K562 (cell line): ENCODE data around the gene TOM1L2. TPM values are rescaled to one million over a fixed set of nuclear protein-coding genes. Genes with fewer than 3 reads are reported as not detected.

Experiments used
- ATAC-seq: fragments of 200-7000 bp; cut with Tn5 transposase; 3 replicates; pipeline ENCODE4 v1.9.1; 2020; ENCODE audit warnings: moderate library complexity
- BruUV-seq: library from RNA; stranded (reverse); fragments of 400-500 nt; replicated peaks from 2 replicates; lab custom pipeline; 2021; lab: Mats Ljungman, UMichigan
- CTCF ChIA-PET: fragments of 300-600 bp; formaldehyde crosslinking; extraction: SDS; loops from one replicate; lab custom pipeline; 2021; ENCODE audit warnings: low intra/inter-chr PET ratio; lab: Yijun Ruan, JAX
- POLR2A ChIA-PET: fragments of 300-600, 350-650 bp; sonication (Branson Sonifier 250); formaldehyde crosslinking; extraction: SDS; loops from one replicate; lab custom pipeline; 2021; ENCODE audit warnings: antibody characterized with exemption, inconsistent platforms; lab: Yijun Ruan, JAX
- DNase-seq, 4 experiments: peaks; one replicate each; pipeline versions ENCODE4 v3.0.0 to v3.0.0-alpha.2; 2011 to 2018; ENCODE audit warnings: low spot score in 3 of 4, mixed read lengths in 3 of 4; ENCODE audit errors: extremely low read depth in 1 of 4
- FAIRE-seq: peaks from 2 replicates; lab custom pipeline; 2011; peaks lifted over from hg19 to GRCh38; lab: Jason Lieb, UNC
- H2AFZ ChIP-seq: 2 replicates; pipeline ENCODE4 v1.6.0; 2011; ENCODE audit warnings: low read depth, low read length, control low read depth, inconsistent platforms
- H3K27ac ChIP-seq: fragments of 200-600 bp; 3 replicates; pipeline ENCODE4 v1.8.0; 2011; ENCODE audit warnings: low read depth, mild to moderate bottlenecking, control low read depth, inconsistent platforms, low read length, moderate library complexity, mixed read lengths; ENCODE audit errors: extremely low read depth
- H3K27me3 ChIP-seq, 2 experiments: fragments of 300-600 bp in 1 of 2; 2 replicates in 1 of 2; 3 replicates in 1 of 2; pipeline versions ENCODE4 v1.6.0 to v1.8.0; 2011; ENCODE audit warnings: inconsistent platforms in 2 of 2, low read length in 2 of 2, mild to moderate bottlenecking in 1 of 2, mixed read lengths in 1 of 2, moderate library complexity in 1 of 2; ENCODE audit not compliant: control insufficient read depth in 2 of 2, insufficient read depth in 2 of 2
- H3K36me3 ChIP-seq: fragments of 300-600 bp; 3 replicates; pipeline ENCODE4 v1.8.0; 2011; ENCODE audit warnings: mild to moderate bottlenecking, low read length, inconsistent platforms; ENCODE audit not compliant: control insufficient read depth, insufficient read depth
- H3K4me1 ChIP-seq, 2 experiments: fragments of 200-600 bp in 1 of 2; replicated peaks in 1 of 2; 2 replicates in 1 of 2; 3 replicates in 1 of 2; pipeline versions ENCODE4 v1.5.1 to v1.8.0; 2011; ENCODE audit warnings: inconsistent platforms in 2 of 2, low read length in 2 of 2, mild to moderate bottlenecking in 1 of 2, mixed read lengths in 1 of 2, moderate library complexity in 1 of 2; ENCODE audit not compliant: control insufficient read depth in 2 of 2, insufficient read depth in 2 of 2
- H3K4me2 ChIP-seq: 2 replicates; pipeline ENCODE4 v1.6.1; 2011; ENCODE audit warnings: low read length, control low read depth, inconsistent platforms, mixed read lengths; ENCODE audit not compliant: insufficient read depth
- H3K4me3 ChIP-seq: fragments of 200-600 bp; sonication (generic), shearing (Covaris generic); 2 replicates; pipeline ENCODE4 v1.5.1; 2016; ENCODE audit warnings: control low read depth, inconsistent platforms
- H3K79me2 ChIP-seq: fragments of 200-600 bp; 3 replicates; pipeline ENCODE4 v1.8.0; 2011; ENCODE audit warnings: low read length, inconsistent platforms; ENCODE audit not compliant: control insufficient read depth, insufficient read depth
- H3K9ac ChIP-seq, 2 experiments: 2 replicates each; pipeline versions ENCODE4 v1.6.0 to v1.6.1; 2011; ENCODE audit warnings: low read depth in 2 of 2, low read length in 2 of 2, control low read depth in 1 of 2, inconsistent platforms in 1 of 2, mild to moderate bottlenecking in 1 of 2, mixed read lengths in 1 of 2; ENCODE audit not compliant: insufficient read depth in 1 of 2
- H3K9me1 ChIP-seq: one replicate; pipeline ENCODE4 v1.6.0; 2011; ENCODE audit warnings: inconsistent platforms, mild to moderate bottlenecking, low read length, moderate library complexity; ENCODE audit not compliant: control insufficient read depth, insufficient read depth
- H3K9me3 ChIP-seq: replicated peaks from 2 replicates; pipeline ENCODE4 v1.5.1; 2011; ENCODE audit warnings: low read depth, low read length, inconsistent platforms; ENCODE audit not compliant: control insufficient read depth, insufficient read depth
- H4K20me1 ChIP-seq: replicated peaks from 2 replicates; pipeline ENCODE4 v1.6.1; 2011; ENCODE audit warnings: low read length, inconsistent platforms, mixed read lengths; ENCODE audit not compliant: control insufficient read depth, insufficient read depth
- CBFA2T3 ChIP-seq: fragments of 450-650 bp; IDR thresholded peaks from 2 replicates; pipeline ENCODE4 v1.6.1; 2017
- HMGXB4 ChIP-seq: sonication (generic); formaldehyde crosslinking; IDR thresholded peaks from 2 replicates; pipeline ENCODE4 v1.8.1; 2023; ENCODE audit warnings: mild to moderate bottlenecking, missing genetic modification reagents
- ZNF239 ChIP-seq: fragments of 250-450 bp; sonication (Bioruptor Pico); IDR thresholded peaks from 2 replicates; pipeline ENCODE4 v1.4.0; 2020; ENCODE audit warnings: mild to moderate bottlenecking
- WGBS: fragments of 100-300 bp; shearing (Covaris generic); methylation state at CpG from one replicate; pipeline ENCODE4 v1.1.6; 2016; ENCODE audit warnings: low coverage, mixed read lengths; ENCODE audit not compliant: insufficient coverage; ENCODE audit errors: missing lambda C conversion rate; 5-methylcytosine and 5-hydroxymethylcytosine counted together
- in situ Hi-C: fragments of 300-500 bp; cut with MboI; formaldehyde crosslinking; loops from 4 replicates; pipeline ENCODE4 v1.15.0; 2018; ENCODE audit warnings: inconsistent platforms, mixed read lengths
- intact Hi-C: fragments of 100-400 bp; cut with micrococcal nuclease; formaldehyde crosslinking; loops from 2 replicates; pipeline ENCODE4 v1.14.2; 2022
- polyA plus RNA-seq, 8 experiments: library from polyadenylated mRNA; depleted of rRNA in 4 of 8; stranded (reverse) in 5 of 8; unstranded in 3 of 8; fragments of >200 nt; fragmentation: Nextera tagmentation in 2 of 8; fragmentation: Illumina TruSeq in 1 of 8; extraction: Ambion mirVana in 2 of 8; extraction: Trizol in 1 of 8; gene quantifications; 2 replicates each; pipeline versions ENCODE4 v1.2.1 to v1.2.3, GENCODE V29; 2011 to 2014; ENCODE audit warnings: inconsistent platforms in 1 of 8, missing spikeins in 1 of 8
- total RNA-seq, 7 experiments: library from RNA; depleted of rRNA in 6 of 7; stranded (reverse); fragments of >200 nt in 6 of 7; fragmentation: Illumina TruSeq in 2 of 7; extraction: Trizol in 2 of 7; gene quantifications; 2 replicates each; pipeline versions ENCODE4 v1.2.1 to v1.2.3, GENCODE V29; 2011 to 2021; ENCODE audit warnings: low replicate concordance in 1 of 7
- TF ChIP-seq, protein P1 (sequence below): fragments of 450-650 bp; IDR thresholded peaks from 2 replicates; pipeline ENCODE4 v1.6.1; 2016
- TF ChIP-seq, protein P2 (sequence below), 2 experiments: IDR thresholded peaks in 1 of 2; conservative IDR thresholded peaks in 1 of 2; 2 replicates each; pipeline ENCODE4 v1.6.1; 2016; ENCODE audit warnings: low read depth in 2 of 2, mild to moderate bottlenecking in 1 of 2, missing compliant biosample characterization in 1 of 2, missing genetic modification characterization in 1 of 2, moderate library complexity in 1 of 2

Gene TOM1L2
- total and polyA plus RNA-seq, 9 of the 15 experiments (the other 6 are each of a cell fraction or from before 2014, with no cell fraction given) = 0.07 to 6.0 (median 2.5) TPM

DNA sequence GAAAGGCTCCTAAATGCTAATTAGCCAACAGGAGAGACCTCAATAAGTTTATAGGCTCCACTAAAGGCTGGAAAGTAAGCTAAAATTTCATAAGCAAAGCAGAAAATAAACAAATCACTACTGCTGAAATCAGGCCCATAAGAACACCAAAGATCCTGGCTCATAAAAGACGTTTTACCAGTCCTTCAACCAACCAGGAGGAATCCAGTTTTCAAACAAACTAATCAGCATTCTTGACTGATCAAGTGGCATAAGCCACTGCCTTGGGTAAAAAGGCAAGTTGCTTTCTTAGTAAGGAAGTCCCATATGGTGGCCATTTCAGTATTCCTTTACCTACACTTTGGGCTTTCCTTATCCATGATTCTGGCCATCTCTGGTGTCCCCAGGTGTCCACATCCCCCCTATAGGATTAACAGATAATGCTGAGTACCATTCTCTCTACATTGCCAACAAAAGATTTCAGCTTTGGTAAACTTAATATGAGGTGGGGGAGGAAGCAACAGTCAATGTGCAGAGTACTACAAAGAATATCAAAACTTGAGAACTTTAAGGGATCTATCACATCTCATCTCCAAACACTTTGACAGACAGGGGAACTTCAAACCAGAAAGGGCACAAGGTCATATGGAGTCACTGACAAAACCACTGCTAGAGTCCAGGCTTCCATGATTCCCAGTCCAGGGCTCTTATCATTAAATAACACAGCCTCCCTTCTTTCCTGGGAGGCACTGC lies 1.3 kb downstream of the TOM1L2 start:
- Histone ChIP-seq H2AFZ (no peak overlapping the region), H3K9me3 (no peaks in the 10 kb centered on the region), H3K36me3 (no peaks in the 10 kb centered on the region), H4K20me1 (no peaks in the 10 kb centered on the region), H3K27me3 (no peaks in the 10 kb centered on the region), H3K27ac (no peak overlapping the region; the same call in 2 of the 3 replicates), H3K4me1 (peaks cover 10 to 11% of the 10 kb centered on the region in 2 experiments; a peak in 4 of 5 replicates), H3K4me2 (peak overlapping the region; percentile 72), H3K9me1 (no peaks in the 10 kb centered on the region), H3K79me2 (peaks cover 3% of the 10 kb centered on the region; the same call in 1 of the 3 replicates), H3K9ac (peak overlapping the region in 1 of 2 experiments; percentile 92; a peak in 1 of 4 replicates), H3K4me3 (peak overlapping the region; percentile 70)
- ATAC-seq (no peak), DNase-seq (peak in 3 of 4 experiments; percentile 22 to 27 (median 24)), FAIRE-seq (peak; percentile 49)
- in situ Hi-C loops = no loop called here
- CTCF ChIA-PET = no interaction called here
- no peak for TF ChIP-seq ZNF239 (CRISPR knock-in tag)
- TF ChIP-seq CBFA2T3 = peak; percentile 47
- no peak for TF ChIP-seq HMGXB4
- TF ChIP-seq, protein P1, sequence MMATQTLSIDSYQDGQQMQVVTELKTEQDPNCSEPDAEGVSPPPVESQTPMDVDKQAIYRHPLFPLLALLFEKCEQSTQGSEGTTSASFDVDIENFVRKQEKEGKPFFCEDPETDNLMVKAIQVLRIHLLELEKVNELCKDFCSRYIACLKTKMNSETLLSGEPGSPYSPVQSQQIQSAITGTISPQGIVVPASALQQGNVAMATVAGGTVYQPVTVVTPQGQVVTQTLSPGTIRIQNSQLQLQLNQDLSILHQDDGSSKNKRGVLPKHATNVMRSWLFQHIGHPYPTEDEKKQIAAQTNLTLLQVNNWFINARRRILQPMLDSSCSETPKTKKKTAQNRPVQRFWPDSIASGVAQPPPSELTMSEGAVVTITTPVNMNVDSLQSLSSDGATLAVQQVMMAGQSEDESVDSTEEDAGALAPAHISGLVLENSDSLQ = peak; percentile 76
- TF ChIP-seq, protein P2, sequence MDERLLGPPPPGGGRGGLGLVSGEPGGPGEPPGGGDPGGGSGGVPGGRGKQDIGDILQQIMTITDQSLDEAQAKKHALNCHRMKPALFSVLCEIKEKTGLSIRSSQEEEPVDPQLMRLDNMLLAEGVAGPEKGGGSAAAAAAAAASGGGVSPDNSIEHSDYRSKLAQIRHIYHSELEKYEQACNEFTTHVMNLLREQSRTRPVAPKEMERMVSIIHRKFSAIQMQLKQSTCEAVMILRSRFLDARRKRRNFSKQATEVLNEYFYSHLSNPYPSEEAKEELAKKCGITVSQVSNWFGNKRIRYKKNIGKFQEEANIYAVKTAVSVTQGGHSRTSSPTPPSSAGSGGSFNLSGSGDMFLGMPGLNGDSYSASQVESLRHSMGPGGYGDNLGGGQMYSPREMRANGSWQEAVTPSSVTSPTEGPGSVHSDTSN (CRISPR knock-in tag; IDR thresholded peaks at IDR 0.05; ENCODE audit: low read depth) = no peak
- TF ChIP-seq, protein P2 (tag; conservative IDR thresholded peaks at IDR 0.05; ENCODE audit: low read depth) = peak; percentile 43; the same call in 1 of the 2 replicates
- 8% methylated on average over 1 of the region's 1 CpG for WGBS
- POLR2A ChIA-PET = interaction anchor here (0.6 to 1.0 kb wide), 2 partner anchors 86 to 399 kb away, joined by 3 read pairs; no protein-coding TSS in a partner anchor
- BruUV-seq = TSS peak; percentile 57
- intact Hi-C loops = no loop called here
